ENCODE data around the gene CDC42EP1.
"Not testable (repeated sequence)": the region's sequence is repeated elsewhere in the genome, so short reads cannot be mapped to it uniquely, and the experiment has no call there.

The CDC42EP1 gene

GRCh38 chr22:37534445-37534844 lies 25.8 kb upstream of the CDC42EP1 start:
- DNase-seq (ENCODE audit: low read depth in 2 of 2, low spot score in 1 of 2), result no peak

GRCh38 chr22:37535159-37535558 lies 25.1 kb upstream of the CDC42EP1 start:
- DNase-seq (ENCODE audit: low read depth in 2 of 2, low spot score in 1 of 2), result no peak

DNA sequence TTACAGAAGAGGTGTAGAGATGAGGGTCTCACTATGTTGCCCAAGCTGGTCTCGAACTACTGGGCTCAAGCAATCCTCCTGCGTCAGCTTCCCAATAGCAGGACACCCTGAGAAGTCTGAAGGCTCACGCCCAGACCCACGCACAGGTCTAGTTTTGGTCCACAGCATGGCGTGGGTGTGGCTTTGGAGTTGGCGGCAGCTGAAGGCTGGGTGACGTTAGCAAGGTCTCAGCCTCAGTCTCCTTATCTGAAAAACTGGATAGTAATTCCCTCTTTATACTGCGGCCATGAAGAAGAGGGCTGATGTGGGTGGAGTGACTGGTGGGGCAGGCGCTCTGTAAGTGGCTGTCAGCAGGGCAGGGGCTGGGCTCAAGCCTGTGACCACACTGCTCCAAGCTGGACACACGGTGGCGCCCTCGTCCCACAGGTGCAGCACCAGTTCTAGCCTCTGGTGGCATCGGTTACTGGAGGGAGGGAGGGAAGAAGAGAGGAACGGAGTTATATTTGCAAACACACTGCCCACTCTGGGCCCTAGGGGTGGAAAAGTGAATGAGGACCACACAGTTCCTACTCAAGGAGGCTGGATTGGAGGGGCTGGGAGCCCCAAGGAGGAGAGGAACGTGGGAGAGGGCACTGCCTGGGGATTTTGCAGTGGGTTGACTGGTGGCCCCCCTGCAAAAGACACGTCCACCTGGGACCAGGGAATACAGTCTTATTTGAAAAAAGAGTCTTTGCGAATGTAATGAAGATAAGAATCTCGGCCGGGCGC lies 21.5 kb upstream of the CDC42EP1 start:
- peak; percentile 74 to 75 for DNase-seq (ENCODE audit: low read depth in 2 of 2, low spot score in 1 of 2)

- DNase-seq (ENCODE audit: low read depth in 2 of 2, low spot score in 1 of 2), result not testable (repeated sequence)
These were observed 20.5 kb upstream of the CDC42EP1 start for GRCh38 chr22:37539790-37540189.

DNA sequence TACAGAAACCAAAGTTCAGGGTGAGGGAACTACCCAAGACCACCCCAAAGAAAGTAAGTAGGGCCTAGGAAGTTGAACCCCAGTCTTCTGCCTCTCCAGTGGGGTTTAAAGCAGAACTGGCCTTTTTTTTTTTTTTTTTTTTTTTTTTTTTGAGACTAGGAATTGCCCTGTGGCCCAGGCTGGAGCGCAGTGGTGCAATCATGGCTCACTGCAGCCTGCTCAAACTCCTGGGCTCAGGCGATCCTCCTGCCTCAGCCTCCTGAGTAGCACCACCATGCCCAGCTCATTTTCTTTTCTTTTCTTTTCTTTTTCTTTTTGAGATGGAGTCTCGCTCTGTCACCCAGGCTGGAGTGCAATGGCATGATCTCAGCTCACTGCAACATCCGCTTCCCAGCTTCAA lies 17.9 kb upstream of the CDC42EP1 start:
- not testable (repeated sequence) for DNase-seq (ENCODE audit: low read depth in 2 of 2, low spot score in 1 of 2)

DNA sequence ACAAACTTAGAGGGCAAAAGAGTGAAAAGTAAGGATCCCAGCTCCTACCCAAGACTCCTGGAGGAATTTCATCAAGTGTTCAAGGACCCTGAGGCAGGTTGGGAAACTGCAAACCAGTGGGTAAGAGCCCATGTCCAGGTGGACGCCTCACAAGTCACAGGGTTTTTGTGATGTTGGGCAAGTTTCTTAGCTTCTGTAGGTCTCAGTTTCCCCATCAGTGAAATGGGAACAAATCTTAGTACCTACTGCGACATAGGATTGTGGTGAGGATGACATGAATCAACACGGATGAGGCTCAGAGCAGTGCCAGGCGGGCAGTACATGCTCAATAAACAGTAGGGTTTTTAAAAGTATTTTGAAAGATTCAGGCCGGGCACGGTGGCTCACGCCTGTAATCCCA lies 17.3 kb upstream of the CDC42EP1 start:
- no peak for DNase-seq (ENCODE audit: low read depth in 2 of 2, low spot score in 1 of 2)

GRCh38 chr22:37544955-37545702 lies 15.2 kb upstream of the CDC42EP1 start:
- no peak for DNase-seq (ENCODE audit: low read depth in 2 of 2, low spot score in 1 of 2)

GRCh38 chr22:37545703-37546436 lies 14.4 kb upstream of the CDC42EP1 start:
- no peak for DNase-seq (ENCODE audit: low read depth in 2 of 2, low spot score in 1 of 2)

GRCh38 chr22:37546437-37547250 lies 13.6 kb upstream of the CDC42EP1 start:
- DNase-seq (ENCODE audit: low read depth in 2 of 2, low spot score in 1 of 2), result no peak

DNA sequence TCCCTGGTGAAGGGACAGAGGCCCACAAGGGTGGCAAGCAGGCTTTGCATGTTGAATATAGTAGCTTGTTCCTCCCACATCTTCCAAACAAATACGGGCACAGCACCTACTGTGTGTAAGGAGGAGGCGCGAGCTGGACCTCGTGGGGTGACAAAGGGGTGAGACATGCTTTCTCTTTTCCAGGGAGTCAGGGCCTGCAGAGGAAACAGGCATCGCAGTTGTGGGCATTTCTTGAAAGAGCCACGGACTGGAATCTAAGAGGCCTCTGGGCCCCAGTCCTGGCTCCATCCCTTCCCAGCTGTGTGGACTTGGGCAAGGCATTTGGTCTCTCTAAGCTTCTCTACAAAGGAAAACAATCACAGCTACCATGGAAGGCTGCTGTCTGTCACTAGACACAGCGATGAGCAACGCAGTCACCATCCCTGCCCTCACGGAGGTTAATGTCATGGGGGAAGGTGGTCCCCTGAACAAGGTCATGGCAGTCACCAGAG lies 13.0 kb upstream of the CDC42EP1 start:
- no peak for DNase-seq (ENCODE audit: low read depth in 2 of 2, low spot score in 1 of 2)

GRCh38 chr22:37549704-37550059 lies 10.6 kb upstream of the CDC42EP1 start:
- DNase-seq (ENCODE audit: low read depth in 2 of 2, low spot score in 1 of 2), result no peak

DNA sequence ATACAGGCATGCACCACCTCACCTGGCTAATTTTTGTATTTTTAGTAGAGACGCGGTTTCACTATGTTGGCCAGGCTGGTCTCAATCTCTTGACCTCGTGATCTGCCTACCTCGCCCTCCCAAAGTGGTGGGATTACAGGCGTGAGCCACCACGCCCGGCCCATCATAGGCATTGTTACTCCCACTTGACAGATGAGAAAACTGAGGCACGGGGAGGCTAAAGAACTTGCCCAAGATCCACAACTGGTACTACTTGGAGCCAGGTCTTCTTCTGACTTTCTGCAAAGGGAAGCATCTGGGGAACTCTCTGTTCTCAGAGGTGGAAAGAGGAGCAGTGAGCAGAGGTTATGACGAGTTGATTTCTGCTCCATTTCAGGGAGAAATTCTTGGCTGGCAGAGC lies 9.4 kb upstream of the CDC42EP1 start:
- not testable (repeated sequence) for DNase-seq (ENCODE audit: low read depth in 2 of 2, low spot score in 1 of 2)

DNA sequence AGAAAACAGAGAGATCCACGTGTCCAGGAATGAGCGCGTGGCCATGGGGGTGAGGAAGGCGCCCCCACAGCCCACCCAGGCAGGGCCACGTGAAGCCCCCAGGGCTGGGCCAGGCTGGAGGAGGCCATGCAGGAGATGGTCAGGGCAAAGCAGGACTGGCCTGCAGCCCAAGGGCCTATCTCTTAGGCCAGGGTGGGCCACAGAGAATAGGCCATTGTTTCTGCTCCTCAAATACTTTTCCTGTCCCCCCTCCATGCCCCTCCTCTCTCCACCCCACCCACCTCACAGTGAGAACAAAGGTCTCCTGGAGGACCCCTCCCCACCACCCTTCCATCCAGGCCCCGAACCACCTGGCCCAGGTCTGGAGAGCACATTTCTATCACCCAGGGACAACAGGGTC lies 8.3 kb upstream of the CDC42EP1 start:
- no peak for DNase-seq (ENCODE audit: low read depth in 2 of 2, low spot score in 1 of 2)

- no peak for DNase-seq (ENCODE audit: low read depth in 2 of 2, low spot score in 1 of 2)
These were observed 7.6 kb upstream of the CDC42EP1 start for GRCh38 chr22:37552524-37553163.

DNA sequence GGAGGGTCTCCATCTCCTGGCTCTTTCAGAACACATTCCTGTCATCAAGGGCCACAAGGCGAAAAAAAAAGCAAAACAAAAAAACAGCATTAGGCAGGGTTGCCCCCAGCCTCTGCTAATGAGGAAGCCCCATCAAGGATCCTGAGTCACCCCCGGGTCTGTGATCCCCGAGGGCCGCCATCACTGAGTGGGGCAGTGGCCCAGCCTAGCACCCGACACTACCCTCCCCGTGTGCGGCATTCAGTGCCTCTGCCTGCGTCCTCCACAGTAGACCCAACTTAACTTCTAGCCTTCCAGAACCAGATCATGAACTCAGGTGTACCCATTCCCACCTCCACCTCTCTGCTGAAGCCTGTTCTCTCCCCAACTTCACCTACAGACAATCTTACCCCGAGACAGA lies 6.6 kb upstream of the CDC42EP1 start:
- no peak for DNase-seq (ENCODE audit: low read depth in 2 of 2, low spot score in 1 of 2)

DNA sequence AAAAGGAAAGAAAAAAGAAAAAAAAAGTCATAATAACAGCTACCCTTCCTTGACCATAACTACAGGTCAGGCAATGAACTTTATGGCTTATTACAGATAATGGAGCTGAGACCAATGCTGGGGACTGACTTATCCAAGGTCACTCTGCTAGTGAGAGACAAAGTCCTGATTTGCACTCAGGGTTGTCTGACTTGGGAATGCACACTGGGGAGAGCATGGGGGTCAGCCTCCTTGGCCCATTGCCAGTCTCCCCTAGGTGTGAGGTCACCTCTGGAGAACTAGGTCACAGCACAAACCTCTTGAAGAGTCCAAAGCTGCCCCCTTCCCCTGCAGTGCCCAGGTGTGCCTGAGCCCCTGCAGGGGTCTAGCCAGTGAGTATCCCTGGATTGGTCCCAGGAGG lies 5.3 kb upstream of the CDC42EP1 start:
- DNase-seq (ENCODE audit: low read depth in 2 of 2, low spot score in 1 of 2), result no peak

- DNase-seq (ENCODE audit: low read depth in 2 of 2, low spot score in 1 of 2), result no peak
These were observed 3.6 kb upstream of the CDC42EP1 start for GRCh38 chr22:37556710-37557109.

- no peak for DNase-seq (ENCODE audit: low read depth in 2 of 2, low spot score in 1 of 2)
These were observed 2.8 kb upstream of the CDC42EP1 start for GRCh38 chr22:37557321-37558001.

- no peak for DNase-seq (ENCODE audit: low read depth in 2 of 2, low spot score in 1 of 2)
These were observed 1.5 kb upstream of the CDC42EP1 start for GRCh38 chr22:37558815-37559214.

DNA sequence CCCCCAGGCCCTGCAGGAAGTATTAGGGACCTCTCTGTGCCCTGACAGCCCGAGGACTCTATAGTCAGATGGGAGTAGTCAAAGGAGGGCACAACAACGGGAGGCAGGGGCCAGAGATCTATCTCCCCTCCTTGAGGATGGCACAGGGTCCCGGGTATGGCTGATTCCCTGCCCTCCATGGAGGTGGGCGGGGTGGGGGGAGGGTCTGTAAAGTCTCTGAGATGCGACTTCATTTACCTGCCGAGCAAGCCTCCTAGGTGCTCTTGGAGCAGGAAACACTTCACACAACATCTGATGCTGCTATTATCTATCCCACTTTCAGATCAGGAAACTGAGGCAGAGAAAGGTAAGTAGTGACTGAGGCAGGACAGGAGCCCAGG lies 769 bp upstream of the CDC42EP1 start:
- no peak for DNase-seq (ENCODE audit: low read depth in 2 of 2, low spot score in 1 of 2)
